Keratinocyte (primary cell): ENCODE measurements around the gene GGNBP2. TPM values are rescaled to one million over a fixed set of nuclear protein-coding genes. Genes with fewer than 3 reads are reported as not detected.

Experiments
- DNase-seq: peaks from one replicate; pipeline ENCODE4 v3.0.0-alpha.2; 2011; ENCODE audit warnings: low read depth, missing footprints, low spot score
- FAIRE-seq: peaks from 2 replicates; lab custom pipeline; 2011; peaks lifted over from hg19 to GRCh38; lab: Jason Lieb, UNC
- H2AFZ ChIP-seq: 2 replicates; pipeline ENCODE4 v1.6.0; 2012; ENCODE audit warnings: low read length, control low read depth, inconsistent platforms; ENCODE audit not compliant: control insufficient read depth
- H3K27ac ChIP-seq: 2 replicates; pipeline ENCODE4 v1.5.1; 2011; ENCODE audit warnings: low read length; ENCODE audit not compliant: control insufficient read depth, insufficient read depth
- H3K27me3 ChIP-seq: 3 replicates; pipeline ENCODE4 v1.6.0; 2011; ENCODE audit warnings: low read length; ENCODE audit not compliant: control insufficient read depth, insufficient read depth; ENCODE audit errors: extremely low read depth
- H3K36me3 ChIP-seq, 2 experiments: 2 replicates in 1 of 2; 3 replicates in 1 of 2; pipeline ENCODE4 v1.5.1; 2011; ENCODE audit warnings: low read length in 2 of 2, mild to moderate bottlenecking in 1 of 2; ENCODE audit not compliant: control insufficient read depth in 2 of 2, insufficient read depth in 2 of 2; ENCODE audit errors: extremely low read depth in 1 of 2
- H3K4me1 ChIP-seq: 3 replicates; pipeline ENCODE4 v1.5.1; 2011; ENCODE audit warnings: low read length; ENCODE audit not compliant: control insufficient read depth, insufficient read depth; ENCODE audit errors: extremely low read depth
- H3K4me2 ChIP-seq: 3 replicates; pipeline ENCODE4 v1.6.0; 2011; ENCODE audit warnings: low read depth, low read length; ENCODE audit not compliant: control insufficient read depth, insufficient read depth; ENCODE audit errors: extremely low read depth
- H3K4me3 ChIP-seq, 3 experiments: fragments of 200-600 bp in 1 of 3; sonication (generic) in 1 of 3; 2 replicates in 2 of 3; 3 replicates in 1 of 3; pipeline ENCODE4 v1.5.1; 2011 to 2016; ENCODE audit warnings: low read length in 3 of 3, mild to moderate bottlenecking in 3 of 3, control low read depth in 2 of 3, inconsistent platforms in 1 of 3, low read depth in 1 of 3, mixed read lengths in 1 of 3, mixed run types in 1 of 3, moderate library complexity in 1 of 3; ENCODE audit not compliant: control insufficient read depth in 2 of 3, insufficient read depth in 2 of 3; ENCODE audit errors: extremely low read depth in 1 of 3
- H3K79me2 ChIP-seq: 2 replicates; pipeline ENCODE4 v1.6.0; 2012; ENCODE audit warnings: low read length; ENCODE audit not compliant: control insufficient read depth, insufficient read depth
- H3K9ac ChIP-seq: 3 replicates; pipeline ENCODE4 v1.6.0; 2011; ENCODE audit warnings: low read length; ENCODE audit not compliant: control insufficient read depth, insufficient read depth; ENCODE audit errors: extremely low read depth
- H3K9me1 ChIP-seq: 3 replicates; pipeline ENCODE4 v1.6.0; 2011; ENCODE audit warnings: low read length; ENCODE audit not compliant: control insufficient read depth, insufficient read depth; ENCODE audit errors: extremely low read depth
- H3K9me3 ChIP-seq: 2 replicates; pipeline ENCODE4 v1.5.1; 2012; ENCODE audit warnings: low read depth, low read length; ENCODE audit not compliant: control insufficient read depth
- H4K20me1 ChIP-seq: 3 replicates; pipeline ENCODE4 v1.6.0; 2011; ENCODE audit warnings: low read length; ENCODE audit not compliant: control insufficient read depth, insufficient read depth; ENCODE audit errors: extremely low read depth
- EZH2 ChIP-seq: IDR thresholded peaks from one replicate; pipeline ENCODE4 v1.6.1; 2012; ENCODE audit warnings: inconsistent platforms, mild to moderate bottlenecking, low read length, moderate library complexity
- dilution Hi-C: fragments of 300-500 bp; cut with MboI; formaldehyde crosslinking; loops from one replicate; pipeline ENCODE4 v1.7.0; 2020; ENCODE audit warnings: low sequenced_read_pairs; ENCODE audit not compliant: extremely low pct_ligation_motif_present
- polyA plus RNA-seq, 5 experiments: library from polyadenylated mRNA; depleted of rRNA in 3 of 5; stranded (reverse) in 3 of 5; stranded (forward) in 1 of 5; unstranded in 1 of 5; fragments of >200 nt; gene quantifications; 1 replicate in 1 of 5; 2 replicates in 3 of 5; 3 replicates in 1 of 5; pipeline versions ENCODE4 v1.2.1 to v1.2.3, GENCODE V29; 2011 to 2012; ENCODE audit warnings: missing spikeins in 2 of 5, low read depth in 1 of 5, low replicate concordance in 1 of 5
- TF ChIP-seq, protein P1 (sequence below), 3 experiments: IDR thresholded peaks in 1 of 3; conservative IDR thresholded peaks in 1 of 3; optimal IDR thresholded peaks in 1 of 3; 2 replicates in 2 of 3; 3 replicates in 1 of 3; pipeline versions ENCODE3 to v1.5.1; 2011; ENCODE audit warnings: low read length in 3 of 3, mild to moderate bottlenecking in 3 of 3, moderate library complexity in 2 of 3, control low read depth in 1 of 3, inconsistent platforms in 1 of 3; ENCODE audit not compliant: insufficient read depth in 2 of 3; ENCODE audit errors: extremely low read depth in 1 of 3

The GGNBP2 gene
- polyA plus RNA-seq, 1 donor (not counting 4 experiments of a cell fraction or from before 2014, with no cell fraction given): 95.5 TPM

DNA sequence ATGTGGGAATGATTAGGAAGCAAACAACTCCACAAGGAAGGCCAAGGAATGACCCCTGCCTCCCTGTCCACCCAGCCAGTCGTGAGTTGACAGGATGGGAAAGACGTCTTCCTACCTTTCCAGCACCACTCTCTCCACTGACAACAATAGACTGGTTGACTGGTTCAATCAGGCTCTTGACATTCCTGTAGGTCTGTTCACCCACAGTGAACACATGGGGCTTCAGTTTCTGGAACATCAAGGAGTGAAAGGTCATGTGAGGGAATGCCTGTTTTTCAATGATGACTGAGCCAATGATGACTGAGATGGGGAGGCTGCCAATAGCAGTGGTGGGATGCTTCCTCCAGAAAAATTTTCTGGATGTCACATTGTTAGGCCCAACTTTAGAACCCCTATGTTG, 19.6 kb upstream of the GGNBP2 start:
- Histone ChIP-seq H3K79me2 (peaks cover 18% of the 10 kb centered on the region), H3K27ac (peak overlapping the region; percentile 61), H3K4me3 (no peak overlapping the region), H3K9me3 (no peaks in the 10 kb centered on the region), H3K4me2 (peak overlapping the region; percentile 18), H3K4me1 (peaks cover 36% of the 10 kb centered on the region), H3K9me1 (peaks cover 4% of the 10 kb centered on the region), H3K9ac (no peak overlapping the region), H2AFZ (no peak overlapping the region), H3K36me3 (peaks cover 12 to 42% of the 10 kb centered on the region in 2 experiments), H4K20me1 (no peaks in the 10 kb centered on the region), H3K27me3 (no peaks in the 10 kb centered on the region)
- dilution Hi-C loops: no loop called here
- FAIRE-seq (no peak), DNase-seq (no peak)
- TF ChIP-seq, protein P1, sequence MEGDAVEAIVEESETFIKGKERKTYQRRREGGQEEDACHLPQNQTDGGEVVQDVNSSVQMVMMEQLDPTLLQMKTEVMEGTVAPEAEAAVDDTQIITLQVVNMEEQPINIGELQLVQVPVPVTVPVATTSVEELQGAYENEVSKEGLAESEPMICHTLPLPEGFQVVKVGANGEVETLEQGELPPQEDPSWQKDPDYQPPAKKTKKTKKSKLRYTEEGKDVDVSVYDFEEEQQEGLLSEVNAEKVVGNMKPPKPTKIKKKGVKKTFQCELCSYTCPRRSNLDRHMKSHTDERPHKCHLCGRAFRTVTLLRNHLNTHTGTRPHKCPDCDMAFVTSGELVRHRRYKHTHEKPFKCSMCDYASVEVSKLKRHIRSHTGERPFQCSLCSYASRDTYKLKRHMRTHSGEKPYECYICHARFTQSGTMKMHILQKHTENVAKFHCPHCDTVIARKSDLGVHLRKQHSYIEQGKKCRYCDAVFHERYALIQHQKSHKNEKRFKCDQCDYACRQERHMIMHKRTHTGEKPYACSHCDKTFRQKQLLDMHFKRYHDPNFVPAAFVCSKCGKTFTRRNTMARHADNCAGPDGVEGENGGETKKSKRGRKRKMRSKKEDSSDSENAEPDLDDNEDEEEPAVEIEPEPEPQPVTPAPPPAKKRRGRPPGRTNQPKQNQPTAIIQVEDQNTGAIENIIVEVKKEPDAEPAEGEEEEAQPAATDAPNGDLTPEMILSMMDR (optimal IDR thresholded peaks at IDR 0.05 in 1 of 3, IDR thresholded peaks at IDR 0.05 in 1 of 3, conservative IDR thresholded peaks at IDR 0.05 in 1 of 3; ENCODE audit: extremely low read depth in 1 of 3, insufficient read depth in 2 of 3, low read length in 3 of 3): no peak
- no peak for TF ChIP-seq EZH2

DNA sequence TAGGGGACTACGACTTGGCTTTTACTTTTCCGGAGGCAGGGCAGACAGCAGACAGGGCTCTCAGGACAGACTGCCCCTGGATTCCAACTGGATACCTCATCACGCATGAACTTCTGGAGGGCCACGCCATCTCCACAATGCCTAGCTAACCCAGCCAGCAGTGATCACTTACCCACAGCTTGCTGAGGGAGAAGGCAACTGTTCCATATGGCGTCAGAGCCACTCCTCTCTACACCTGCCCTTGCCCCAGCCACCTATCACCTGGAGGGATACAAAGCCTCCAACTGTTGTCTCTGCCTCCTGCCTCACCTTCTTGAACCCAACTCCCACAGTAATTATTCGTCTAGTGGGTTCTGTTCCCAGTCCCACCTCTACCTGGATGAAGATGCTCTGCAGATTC, 18.8 kb upstream of the GGNBP2 start:
- Histone ChIP-seq H3K9me3 (no peaks in the 10 kb centered on the region), H3K36me3 (peaks cover 10 to 42% of the 10 kb centered on the region in 2 experiments), H3K27ac (no peak overlapping the region), H3K79me2 (peaks cover 18% of the 10 kb centered on the region), H3K4me2 (no peak overlapping the region), H3K27me3 (no peaks in the 10 kb centered on the region), H2AFZ (no peak overlapping the region), H3K4me1 (peaks cover 36% of the 10 kb centered on the region), H4K20me1 (no peaks in the 10 kb centered on the region), H3K4me3 (no peak overlapping the region), H3K9ac (no peak overlapping the region), H3K9me1 (peaks cover 4% of the 10 kb centered on the region)
- TF ChIP-seq, protein P1 (optimal IDR thresholded peaks at IDR 0.05 in 1 of 3, IDR thresholded peaks at IDR 0.05 in 1 of 3, conservative IDR thresholded peaks at IDR 0.05 in 1 of 3; ENCODE audit: extremely low read depth in 1 of 3, insufficient read depth in 2 of 3, low read length in 3 of 3): no peak
- no peak for TF ChIP-seq EZH2
- dilution Hi-C loops: no loop called here
- no peak for FAIRE-seq
- no peak for DNase-seq
